ENCODE measurements around the gene KRT75.

DNA sequence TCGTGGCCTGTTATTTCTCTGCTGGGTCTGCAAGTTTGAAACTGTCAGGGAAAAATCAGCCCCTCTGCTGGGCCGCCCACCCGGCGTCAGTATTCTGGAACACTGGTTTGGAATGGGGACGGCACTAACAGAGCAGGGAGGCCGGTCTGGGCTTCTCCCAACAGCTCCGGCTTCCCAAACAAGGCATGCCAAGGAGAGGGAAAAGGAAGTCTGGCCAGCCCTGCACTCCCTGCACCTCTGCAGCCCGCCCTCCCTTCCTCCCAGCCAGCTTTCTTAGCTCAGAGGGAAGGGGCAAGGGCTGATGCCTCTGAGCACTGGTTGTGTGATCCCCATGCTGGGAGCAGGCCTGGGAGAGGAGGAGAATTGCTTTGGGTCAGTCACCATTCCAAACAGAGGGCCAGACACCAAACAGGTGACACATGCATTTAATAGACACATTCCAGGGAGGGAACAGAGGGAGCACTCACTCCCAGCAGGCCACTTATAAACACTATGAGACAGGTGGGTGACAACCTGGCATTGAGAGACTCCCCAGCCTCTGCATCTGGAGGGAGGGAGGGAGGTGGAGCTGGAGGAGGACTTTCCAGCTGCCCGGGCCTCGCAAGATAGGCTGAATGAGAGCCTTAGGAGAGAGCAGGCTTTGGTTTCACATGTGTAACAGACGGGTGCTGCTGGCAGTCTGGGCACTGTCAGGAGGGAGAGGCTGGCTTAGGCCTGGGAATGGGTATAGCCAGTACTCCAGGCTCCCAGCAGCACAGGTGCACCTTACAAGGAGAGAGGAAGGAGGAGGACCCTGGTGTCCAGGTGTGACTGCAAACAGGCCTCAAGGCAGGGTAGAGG lies 10.3 kb downstream of the KRT75 start:
- TF ChIP-seq CTCF (conservative IDR thresholded peaks at IDR 0.05; ENCODE audit: low read depth, low read length) = no peak
- TF ChIP-seq EZH2 (IDR thresholded peaks at IDR 0.05; ENCODE audit: borderline replicate concordance, low read depth, low read length, poor library complexity, severe bottlenecking) = no peak

Data from A673 (cell line).